GM23248 (cell line): ENCODE results near the gene SMPDL3A. TPM values are rescaled to one million over a fixed set of nuclear protein-coding genes. Genes with fewer than 3 reads are reported as not detected.

Experiments used
- DNase-seq: peaks from one replicate; pipeline ENCODE4 v3.0.0-alpha.2; 2015
- H2AFZ ChIP-seq: fragments of 200-600 bp; sonication (generic); 2 replicates; pipeline ENCODE4 v1.6.1; 2016; ENCODE audit warnings: antibody characterized with exemption
- H3F3A ChIP-seq: fragments of 200-600 bp; sonication (generic); 2 replicates; pipeline ENCODE4 v1.6.1; 2016; ENCODE audit warnings: mild to moderate bottlenecking, antibody characterized with exemption, mixed run types; ENCODE audit not compliant: insufficient read depth
- H3K27ac ChIP-seq: fragments of 200-600 bp; sonication (generic); 2 replicates; pipeline ENCODE4 v1.5.1; 2016; ENCODE audit warnings: mild to moderate bottlenecking
- H3K27me3 ChIP-seq: fragments of 200-600 bp; sonication (generic); replicated peaks from 2 replicates; pipeline ENCODE4 v1.6.1; 2016; ENCODE audit warnings: mild to moderate bottlenecking; ENCODE audit not compliant: insufficient read depth
- H3K36me3 ChIP-seq: fragments of 200-600 bp; sonication (generic); 2 replicates; pipeline ENCODE4 v1.6.1; 2016; ENCODE audit warnings: low read depth, mild to moderate bottlenecking
- H3K4me1 ChIP-seq: fragments of 200-600 bp; sonication (generic); 2 replicates; pipeline ENCODE4 v1.6.1; 2016; ENCODE audit warnings: mild to moderate bottlenecking; ENCODE audit not compliant: insufficient read depth
- H3K4me2 ChIP-seq: fragments of 200-600 bp; sonication (generic); one replicate; pipeline ENCODE4 v1.6.1; 2016; ENCODE audit warnings: mild to moderate bottlenecking; ENCODE audit not compliant: unreplicated experiment
- H3K4me3 ChIP-seq: fragments of 200-600 bp; sonication (generic); 2 replicates; pipeline ENCODE4 v1.5.1; 2016; ENCODE audit warnings: mild to moderate bottlenecking
- H3K79me2 ChIP-seq: fragments of 200-600 bp; sonication (generic); 2 replicates; pipeline ENCODE4 v1.6.1; 2016; ENCODE audit warnings: mild to moderate bottlenecking; ENCODE audit not compliant: insufficient read depth
- H3K9ac ChIP-seq: fragments of 200-600 bp; sonication (generic); 2 replicates; pipeline ENCODE4 v1.6.1; 2016; ENCODE audit warnings: mild to moderate bottlenecking
- H3K9me2 ChIP-seq: fragments of 200-600 bp; sonication (generic); 2 replicates; pipeline ENCODE4 v1.6.1; 2016; ENCODE audit warnings: mixed run types, mild to moderate bottlenecking, moderate library complexity; ENCODE audit not compliant: insufficient read depth
- H3K9me3 ChIP-seq: fragments of 200-600 bp; sonication (generic); one replicate; pipeline ENCODE4 v1.6.1; 2017; ENCODE audit warnings: low read depth
- H4K20me1 ChIP-seq: fragments of 200-600 bp; sonication (generic); 2 replicates; pipeline ENCODE4 v1.6.0; 2016; ENCODE audit not compliant: insufficient read depth
- EZH2 ChIP-seq: fragments of 200-600 bp; sonication (generic); IDR thresholded peaks from 2 replicates; pipeline ENCODE4 v1.6.1; 2018; ENCODE audit warnings: antibody characterized with exemption, mild to moderate bottlenecking; ENCODE audit not compliant: insufficient read depth, poor library complexity, severe bottlenecking
- EZH2phosphoT487 ChIP-seq: fragments of 200-600 bp; sonication (generic); IDR thresholded peaks from 2 replicates; pipeline ENCODE4 v1.6.1; 2018; ENCODE audit warnings: antibody characterized with exemption, moderate library complexity, mild to moderate bottlenecking, low read depth; ENCODE audit not compliant: insufficient read depth
- WGBS, 2 experiments: methylation state at CpG; one replicate each; pipeline ENCODE4 v1.1.6; 2015 to 2017; ENCODE audit warnings: low lambda C conversion rate in 2 of 2, low coverage in 1 of 2; ENCODE audit errors: missing lambda C conversion rate in 2 of 2; 5-methylcytosine and 5-hydroxymethylcytosine counted together
- in situ Hi-C: fragments of 300-500 bp; cut with MboI; formaldehyde crosslinking; loops from 2 replicates; pipeline ENCODE4 v1.15.0; 2020
- polyA plus RNA-seq: library from polyadenylated mRNA; unstranded; fragments of >200 nt; fragmentation: Nextera tagmentation; extraction: Ambion mirVana; gene quantifications from 2 replicates; pipeline ENCODE4 v1.2.1, GENCODE V29; 2016
- total RNA-seq: library from RNA; depleted of rRNA; stranded (reverse); fragments of >200 nt; shearing (Covaris generic); gene quantifications from 2 replicates; pipeline ENCODE4 v1.2.3, GENCODE V29; 2014

The SMPDL3A gene
- total and polyA plus RNA-seq, 2 experiments from 2014 or later, result 10.8 to 15.4 TPM

GRCh38 chr6:122751326-122751725 lies 37.7 kb upstream of the SMPDL3A start:
- WGBS, 2 experiments, result 28 to 31% methylated on average over 3 of the region's 3 CpGs
- TF ChIP-seq EZH2 (no peak), EZH2phosphoT487 (no peak)
- no peak overlapping the region for H3K4me2 ChIP-seq

GRCh38 chr6:122752459-122752858 lies 36.6 kb upstream of the SMPDL3A start:
- no peaks in the 10 kb centered on the region for H3K4me1 ChIP-seq
- no peaks in the 10 kb centered on the region for H3K79me2 ChIP-seq
- H3F3A ChIP-seq, result no peaks in the 10 kb centered on the region
- TF ChIP-seq EZH2phosphoT487 (no peak), EZH2 (no peak)
- H4K20me1 ChIP-seq, result no peaks in the 10 kb centered on the region
- H3K27me3 ChIP-seq, result no peaks in the 10 kb centered on the region; the same call in 1 of the 2 replicates
- no peak overlapping the region for H3K4me2 ChIP-seq
- no peak overlapping the region for H3K27ac ChIP-seq
- H2AFZ ChIP-seq, result no peak overlapping the region
- no peak for DNase-seq
- no peak overlapping the region for H3K4me3 ChIP-seq
- no peaks in the 10 kb centered on the region for H3K9me3 ChIP-seq
- H3K9ac ChIP-seq, result no peak overlapping the region
- no peaks in the 10 kb centered on the region for H3K36me3 ChIP-seq
- in situ Hi-C loops, result no loop called here
- WGBS, 2 experiments, result 74 to 79% methylated on average over 1 of the region's 1 CpG
- H3K9me2 ChIP-seq, result no peaks in the 10 kb centered on the region

More at GRCh38 chr6:122751326-122751725, 37.7 kb upstream of the SMPDL3A start:
- Histone ChIP-seq H3K79me2 (no peaks in the 10 kb centered on the region), H3K4me1 (no peaks in the 10 kb centered on the region), H3K9ac (no peak overlapping the region), H4K20me1 (no peaks in the 10 kb centered on the region), H3K4me3 (no peak overlapping the region), H2AFZ (no peak overlapping the region), H3F3A (no peaks in the 10 kb centered on the region), H3K9me2 (no peaks in the 10 kb centered on the region), H3K27me3 (no peaks in the 10 kb centered on the region; the same call in 1 of the 2 replicates), H3K9me3 (no peaks in the 10 kb centered on the region), H3K27ac (no peak overlapping the region), H3K36me3 (no peaks in the 10 kb centered on the region)
- DNase-seq, result no peak
- in situ Hi-C loops, result no loop called here

- Histone ChIP-seq H3F3A (no peaks in the 10 kb centered on the region), H3K27ac (no peak overlapping the region), H3K9ac (no peak overlapping the region), H3K4me1 (no peaks in the 10 kb centered on the region), H2AFZ (no peak overlapping the region), H3K4me2 (no peak overlapping the region), H4K20me1 (no peaks in the 10 kb centered on the region), H3K36me3 (no peaks in the 10 kb centered on the region), H3K27me3 (no peaks in the 10 kb centered on the region; the same call in 1 of the 2 replicates), H3K79me2 (no peaks in the 10 kb centered on the region), H3K9me3 (no peaks in the 10 kb centered on the region), H3K9me2 (no peaks in the 10 kb centered on the region), H3K4me3 (no peak overlapping the region)
- DNase-seq, result no peak
- in situ Hi-C loops, result no loop called here
- TF ChIP-seq EZH2 (no peak), EZH2phosphoT487 (no peak)
- 86 to 88% methylated on average over 10 of the region's 10 CpGs for WGBS, 2 experiments
Measured at GRCh38 chr6:122753000-122753687, 35.9 kb upstream of the SMPDL3A start.

- no peaks in the 10 kb centered on the region for H3K79me2 ChIP-seq
- WGBS, 2 experiments, result 26 to 32% methylated on average over 4 to 5 of the region's 5 CpGs
- in situ Hi-C loops, result no loop called here
- H3K27me3 ChIP-seq, result no peaks in the 10 kb centered on the region; the same call in 1 of the 2 replicates
- no peaks in the 10 kb centered on the region for H3K9me3 ChIP-seq
- H3K36me3 ChIP-seq, result no peaks in the 10 kb centered on the region
- H4K20me1 ChIP-seq, result no peaks in the 10 kb centered on the region
- no peaks in the 10 kb centered on the region for H3K9me2 ChIP-seq
- H3K4me1 ChIP-seq, result no peaks in the 10 kb centered on the region
- no peaks in the 10 kb centered on the region for H3F3A ChIP-seq
- no peak overlapping the region for H3K9ac ChIP-seq
- no peak overlapping the region for H3K4me2 ChIP-seq
- TF ChIP-seq EZH2phosphoT487 (no peak), EZH2 (no peak)
- H2AFZ ChIP-seq, result no peak overlapping the region
- no peak overlapping the region for H3K4me3 ChIP-seq
- DNase-seq, result no peak
- H3K27ac ChIP-seq, result no peak overlapping the region
Measured at GRCh38 chr6:122753688-122754056, 35.4 kb upstream of the SMPDL3A start.
